HPDE6-E6E7 (cell line): ENCODE results near the gene GPATCH3.
"Not testable (repeated sequence)": the region's sequence is repeated elsewhere in the genome, so short reads cannot be mapped to it uniquely, and the experiment has no call there.

Experiments used
- DNase-seq: peaks from one replicate; pipeline ENCODE4 v3.0.0; 2011; ENCODE audit warnings: missing footprints; ENCODE audit errors: extremely low spot score

GPATCH3 gene

DNA sequence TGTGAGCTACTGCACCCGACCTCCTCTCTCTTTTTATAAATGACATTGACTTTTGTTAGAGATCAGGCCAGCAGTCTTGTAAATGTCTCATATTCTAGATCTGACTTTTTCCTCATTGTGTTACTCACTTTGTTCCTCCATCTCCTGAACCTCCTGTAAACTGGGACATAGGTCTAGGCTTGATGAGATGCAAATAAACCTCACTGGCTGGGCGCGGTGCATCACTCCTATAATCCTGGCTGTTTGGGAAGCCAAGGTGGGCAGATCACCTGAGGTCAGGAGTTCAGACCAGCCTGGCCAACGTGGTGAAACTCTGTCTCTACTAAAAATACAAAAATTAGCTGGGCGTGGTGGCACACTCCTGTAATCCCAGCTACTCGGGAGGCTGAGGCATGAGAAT, 52.4 kb downstream of the GPATCH3 start:
- not testable (repeated sequence) for DNase-seq

DNA sequence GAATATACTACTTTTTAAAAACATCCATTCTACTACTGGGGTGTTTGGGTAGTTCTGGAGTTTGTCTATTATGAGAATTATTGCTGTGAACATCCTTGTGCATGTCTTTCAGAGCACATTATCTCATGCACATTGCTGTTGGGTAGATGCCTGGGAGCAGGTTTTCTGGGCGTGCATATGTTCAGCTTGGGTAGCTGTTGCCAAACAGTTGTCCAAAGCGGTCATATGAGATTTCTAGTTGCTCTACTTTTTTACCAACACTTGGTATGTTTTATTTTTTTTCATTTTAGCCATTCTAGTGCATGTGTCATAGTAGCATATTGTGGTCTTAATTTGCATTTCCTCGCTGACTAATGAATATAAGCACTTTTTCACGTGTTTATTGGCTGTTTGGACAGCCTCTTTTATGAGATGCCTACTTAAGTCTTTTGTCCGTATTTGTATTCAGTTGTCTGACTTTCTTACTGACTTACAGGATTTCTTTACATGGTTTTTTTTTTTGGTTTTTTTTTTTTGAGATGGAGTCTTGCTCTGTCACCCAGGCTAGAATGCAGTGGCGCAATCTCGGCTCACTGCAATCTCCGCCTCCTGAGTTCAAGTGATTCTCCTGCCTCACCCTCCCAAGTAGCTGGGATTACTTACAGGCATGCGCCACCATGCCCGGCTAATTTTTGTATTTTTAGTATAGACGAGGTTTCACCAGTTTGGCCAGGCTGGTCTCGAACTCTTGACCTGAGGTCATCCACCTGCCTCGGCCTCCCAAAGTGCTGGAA, 55.7 kb downstream of the GPATCH3 start:
- DNase-seq = no peak
